Measurements from ENCODE around the gene COG8. TPM values are rescaled to one million over a fixed set of nuclear protein-coding genes. Genes with fewer than 3 reads are reported as not detected.

COG8 gene
- total and polyA plus RNA-seq, 7 donors, result 9.6 to 57.6 (median 32.2) TPM

GRCh38 chr16:69340095-69340644 is 806 bp upstream of the COG8 start:
- intact Hi-C loops (cut with DNase I), result no loop called here
- Histone ChIP-seq H3K27ac (peak overlapping the region; percentile 90 to 95 (median 93)), H3K4me1 (peaks cover 0 to 31% (median 29%) of the 10 kb centered on the region in 4 donors), H3K9me3 (no peaks in the 10 kb centered on the region), H3K27me3 (no peaks in the 10 kb centered on the region), H3K36me3 (peaks cover 1 to 51% (median 15%) of the 10 kb centered on the region in 4 donors), H3K4me3 (peak overlapping the region; percentile 80 to 98 (median 88))
- DNase-seq, result no peak
- 5 to 9% methylated on average over 16 of the region's 16 CpGs for WGBS, 2 donors
- TF ChIP-seq CTCF (IDR thresholded peaks at IDR 0.05) (no peak), POLR2A (IDR thresholded peaks at IDR 0.05) (no peak), POLR2AphosphoS5 (IDR thresholded peaks at IDR 0.05) (no peak), EP300 (IDR thresholded peaks at IDR 0.05) (no peak)

DNA sequence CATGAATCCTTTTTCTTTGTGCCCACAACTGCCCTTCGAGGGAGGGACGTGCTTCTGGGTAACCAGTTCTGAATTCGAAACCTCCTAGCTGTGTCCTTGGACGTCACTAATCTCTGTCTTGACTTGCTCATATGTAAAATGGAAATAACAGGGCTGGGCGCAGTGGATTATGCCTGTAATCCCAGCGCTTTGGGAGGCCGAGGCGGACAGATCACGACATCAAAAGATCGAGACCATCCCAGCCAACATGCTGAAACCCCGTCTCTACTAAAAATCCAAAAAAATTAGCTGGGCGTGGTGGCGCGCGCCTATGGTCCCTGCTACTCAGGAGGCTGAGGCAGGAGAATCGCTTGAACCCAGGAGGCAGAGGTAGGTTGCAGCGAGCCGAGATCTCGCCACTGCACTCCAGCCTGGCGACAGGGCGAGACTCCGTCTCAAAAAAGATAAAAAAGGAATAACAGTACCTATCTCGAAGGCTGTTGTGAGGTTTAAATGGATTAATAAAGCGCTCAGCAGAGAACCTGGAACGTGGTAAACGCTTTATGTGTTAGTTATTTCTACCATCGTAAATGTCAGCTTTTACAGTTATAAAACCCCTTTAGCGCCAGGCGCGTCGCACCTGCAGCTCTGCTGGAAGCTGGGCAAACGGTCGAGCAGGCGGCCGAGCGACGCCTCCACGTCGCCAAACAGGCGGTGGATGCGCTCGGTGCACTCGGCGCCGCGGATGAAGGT is 641 bp downstream of the COG8 start:
- intact Hi-C loops (cut with DNase I), result loop anchor here (2.0 kb wide), 1 partner anchor 28 kb away; the partner anchor contains the start of gene VPS4A
- Histone ChIP-seq H3K36me3 (peaks cover 11 to 61% (median 30%) of the 10 kb centered on the region in 4 donors), H3K4me1 (peaks cover 0 to 31% (median 29%) of the 10 kb centered on the region in 4 donors)

GRCh38 chr16:69334696-69335095 is 4.7 kb downstream of the COG8 start:
- H3K9me3 ChIP-seq, result no peaks in the 10 kb centered on the region
- 95 to 96% methylated on average over 9 of the region's 9 CpGs for WGBS, 2 donors
- no peaks in the 10 kb centered on the region for H3K27me3 ChIP-seq
- no peak overlapping the region for H3K27ac ChIP-seq
- no peak overlapping the region for H3K4me3 ChIP-seq
- TF ChIP-seq POLR2A (IDR thresholded peaks at IDR 0.05) (no peak), EP300 (IDR thresholded peaks at IDR 0.05) (no peak), CTCF (IDR thresholded peaks at IDR 0.05) (no peak), POLR2AphosphoS5 (IDR thresholded peaks at IDR 0.05) (no peak)
- H3K4me1 ChIP-seq, result peaks cover 0 to 35% (median 29%) of the 10 kb centered on the region in 4 donors
- intact Hi-C loops (cut with DNase I), result no loop called here
- peaks cover 11 to 59% (median 37%) of the 10 kb centered on the region in 4 donors for H3K36me3 ChIP-seq
- no peak for DNase-seq

More for the DNA sequence above, 641 bp downstream of the COG8 start:
- TF ChIP-seq EP300 (IDR thresholded peaks at IDR 0.05), result no peak
- no peak for TF ChIP-seq POLR2AphosphoS5 (IDR thresholded peaks at IDR 0.05)
- no peak for TF ChIP-seq POLR2A (IDR thresholded peaks at IDR 0.05)
- no peak for TF ChIP-seq CTCF (IDR thresholded peaks at IDR 0.05)
- Histone ChIP-seq H3K9me3 (no peaks in the 10 kb centered on the region), H3K27ac (peak overlapping the region; percentile 90 to 95 (median 93)), H3K27me3 (no peaks in the 10 kb centered on the region), H3K4me3 (peak overlapping the region; percentile 80 to 98 (median 88))
- DNase-seq, result no peak
- 17 to 19% methylated on average over 46 of the region's 46 CpGs for WGBS, 2 donors

GRCh38 chr16:69330286-69331109 is 8.9 kb downstream of the COG8 start, which contains the start of gene PDF:
Gene PDF (minus strand): TSS chr16:69330588. CDS start chr16:69330570, 18 bp downstream.
- TF ChIP-seq CTCF (IDR thresholded peaks at IDR 0.05) (no peak), POLR2AphosphoS5 (IDR thresholded peaks at IDR 0.05) (peak; percentile 77 to 92 (median 88)), POLR2A (IDR thresholded peaks at IDR 0.05) (peak; percentile 59 to 74), EP300 (IDR thresholded peaks at IDR 0.05) (no peak)

More at GRCh38 chr16:69330286-69331109, 8.9 kb downstream of the COG8 start, which contains the start of gene PDF:
- peaks cover 11 to 53% (median 31%) of the 10 kb centered on the region in 4 donors for H3K36me3 ChIP-seq
- H3K9me3 ChIP-seq, result no peaks in the 10 kb centered on the region
- peak within 1 kb of the TSS; percentile 82 to 97 (median 91) for H3K27ac ChIP-seq
- intact Hi-C loops (cut with DNase I), result loop anchor here (2.0 kb wide), 2 partner anchors 20 to 54 kb away; partner anchors contain the start of gene VPS4A
- WGBS, 2 donors, result 0 to 1% methylated on average over 93 of the region's 93 CpGs
- no peaks in the 10 kb centered on the region for H3K27me3 ChIP-seq
- H3K4me1 ChIP-seq, result peaks cover 0 to 55% (median 51%) of the 10 kb centered on the region in 4 donors
- DNase-seq, result peak; percentile 96
- H3K4me3 ChIP-seq, result peak within 1 kb of the TSS; percentile 67 to 97 (median 88)
